ENCODE measurements around the gene PSME3. TPM values are rescaled to one million over a fixed set of nuclear protein-coding genes. Genes with fewer than 3 reads are reported as not detected.

PSME3 gene
- total and polyA plus RNA-seq, 2 of the 13 experiments (the other 11 are each of a cell fraction or from before 2014, with no cell fraction given), result 66.3 to 135 TPM

GRCh38 chr17:42798383-42799380 lies 34.5 kb upstream of the PSME3 start, which contains the start of the genes CNTD1 and COA3 (continued):
- peak; percentile 92 for TF ChIP-seq FUBP1 (CRISPR knock-in tag; IDR thresholded peaks at IDR 0.05; ENCODE audit: borderline replicate concordance)
- no peak for TF ChIP-seq GPBP1L1 (CRISPR knock-in tag; IDR thresholded peaks at IDR 0.05)
- peak; percentile 35; the same call in 1 of the 2 replicates for TF ChIP-seq SP5 (CRISPR knock-in tag; IDR thresholded peaks at IDR 0.05; ENCODE audit: borderline replicate concordance, low read depth)
- TF ChIP-seq, protein P1, sequence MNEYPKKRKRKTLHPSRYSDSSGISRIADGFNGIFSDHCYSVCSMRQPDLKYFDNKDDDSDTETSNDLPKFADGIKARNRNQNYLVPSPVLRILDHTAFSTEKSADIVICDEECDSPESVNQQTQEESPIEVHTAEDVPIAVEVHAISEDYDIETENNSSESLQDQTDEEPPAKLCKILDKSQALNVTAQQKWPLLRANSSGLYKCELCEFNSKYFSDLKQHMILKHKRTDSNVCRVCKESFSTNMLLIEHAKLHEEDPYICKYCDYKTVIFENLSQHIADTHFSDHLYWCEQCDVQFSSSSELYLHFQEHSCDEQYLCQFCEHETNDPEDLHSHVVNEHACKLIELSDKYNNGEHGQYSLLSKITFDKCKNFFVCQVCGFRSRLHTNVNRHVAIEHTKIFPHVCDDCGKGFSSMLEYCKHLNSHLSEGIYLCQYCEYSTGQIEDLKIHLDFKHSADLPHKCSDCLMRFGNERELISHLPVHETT (CRISPR knock-in tag; conservative IDR thresholded peaks at IDR 0.05), result no peak; the same call in 1 of the 2 replicates
- no peak; the same call in 1 of the 2 replicates for TF ChIP-seq KLF15 (CRISPR knock-in tag; IDR thresholded peaks at IDR 0.05; ENCODE audit: borderline replicate concordance)
- peak; percentile 96 for TF ChIP-seq E2F1 (CRISPR knock-in tag; IDR thresholded peaks at IDR 0.05)
- peak; percentile 97 for TF ChIP-seq PHF8 (CRISPR knock-in tag; IDR thresholded peaks at IDR 0.05)
- no peak for TF ChIP-seq SRSF9 (IDR thresholded peaks at IDR 0.05; ENCODE audit: borderline replicate concordance, insufficient read depth, low read depth, low read length, poor library complexity, severe bottlenecking)
- no peak for TF ChIP-seq ZNF609 (CRISPR knock-in tag; IDR thresholded peaks at IDR 0.05; ENCODE audit: borderline replicate concordance)
- no peak for TF ChIP-seq HOXA7 (CRISPR knock-in tag; IDR thresholded peaks at IDR 0.05)
- no peak for TF ChIP-seq ZNF670 (CRISPR knock-in tag; IDR thresholded peaks at IDR 0.05; ENCODE audit: borderline replicate concordance)
- peak; percentile 77; the same call in 1 of the 2 replicates for TF ChIP-seq ONECUT2 (CRISPR knock-in tag; IDR thresholded peaks at IDR 0.05)
- no peak for TF ChIP-seq IKZF1 (IDR thresholded peaks at IDR 0.05)
- peak; percentile 97 for TF ChIP-seq ZNF350 (CRISPR knock-in tag; IDR thresholded peaks at IDR 0.05; ENCODE audit: borderline replicate concordance, low read depth)
- peak; percentile 80 for TF ChIP-seq ZKSCAN5 (CRISPR knock-in tag; IDR thresholded peaks at IDR 0.05)
- peak; percentile 89 for TF ChIP-seq NFYB (CRISPR knock-in tag; IDR thresholded peaks at IDR 0.05)
- peak; percentile 93 for TF ChIP-seq KAT8 (CRISPR knock-in tag; IDR thresholded peaks at IDR 0.05)

All from HepG2 (cell line).